Fibroblast of villous mesenchyme (primary cell): ENCODE data around the gene C11orf24. TPM values are rescaled to one million over a fixed set of nuclear protein-coding genes. Genes with fewer than 3 reads are reported as not detected.

ENCODE experiments used
- DNase-seq: peaks from one replicate; pipeline ENCODE4 v3.0.0-alpha.2; 2010; ENCODE audit warnings: low read depth
- H3K4me3 ChIP-seq: 2 replicates; pipeline ENCODE4 v1.5.1; 2011; ENCODE audit warnings: low read depth, mild to moderate bottlenecking, low read length
- CTCF ChIP-seq: IDR thresholded peaks from 2 replicates; pipeline ENCODE4 v1.5.1; 2012; ENCODE audit warnings: low read depth, mild to moderate bottlenecking, low read length; ENCODE audit not compliant: insufficient read depth
- total RNA-seq: library from RNA; depleted of rRNA; stranded (reverse); fragments of >200 nt; gene quantifications from 2 replicates; pipeline ENCODE4 v1.2.3, GENCODE V29; 2012

The C11orf24 gene
- total RNA-seq, 1 donor: 50.1 TPM

GRCh38 chr11:68216171-68216938 lies 55.4 kb downstream of the C11orf24 start:
- TF ChIP-seq CTCF: no peak
- no peak for DNase-seq

GRCh38 chr11:68215524-68216170 lies 56.1 kb downstream of the C11orf24 start:
- no peak overlapping the region for H3K4me3 ChIP-seq
- DNase-seq: no peak
- TF ChIP-seq CTCF: no peak

More at GRCh38 chr11:68216171-68216938, 55.4 kb downstream of the C11orf24 start:
- H3K4me3 ChIP-seq: no peak overlapping the region

GRCh38 chr11:68215087-68215445 lies 56.7 kb downstream of the C11orf24 start:
- H3K4me3 ChIP-seq: no peak overlapping the region
- DNase-seq: no peak
- TF ChIP-seq CTCF: no peak

- peak overlapping the region; percentile 95 for H3K4me3 ChIP-seq
- TF ChIP-seq CTCF: no peak
- no peak for DNase-seq
These were observed 57.3 kb downstream of the C11orf24 start for GRCh38 chr11:68214173-68215086.

- DNase-seq: peak; percentile 97
- no peak for TF ChIP-seq CTCF
- peak overlapping the region; percentile 95 for H3K4me3 ChIP-seq
These were observed 58.1 kb downstream of the C11orf24 start for GRCh38 chr11:68213555-68214172.

- peak; percentile 63 for DNase-seq
- no peak for TF ChIP-seq CTCF
- H3K4me3 ChIP-seq: peak within 1 kb of the TSS; percentile 95
These were observed 58.6 kb downstream of the C11orf24 start, which contains the start of gene KMT5B for GRCh38 chr11:68213135-68213515. Gene KMT5B, minus strand, starts transcription at chr11:68213296. Its CDS starts 23,220 bp downstream, at chr11:68190076.
